NCI-H1694 (cell line): ENCODE measurements around the gene CR1L.
"Not testable (repeated sequence)": the region's sequence is repeated elsewhere in the genome, so short reads cannot be mapped to it uniquely, and the experiment has no call there.

ENCODE experiments used
- DNase-seq: peaks from one replicate; lab custom pipeline; 2025; lab: John Stamatoyannopoulos, UW

CR1L gene

GRCh38 chr1:207682872-207683434 is 38.0 kb downstream of the CR1L start:
- DNase-seq: not testable (repeated sequence)

DNA sequence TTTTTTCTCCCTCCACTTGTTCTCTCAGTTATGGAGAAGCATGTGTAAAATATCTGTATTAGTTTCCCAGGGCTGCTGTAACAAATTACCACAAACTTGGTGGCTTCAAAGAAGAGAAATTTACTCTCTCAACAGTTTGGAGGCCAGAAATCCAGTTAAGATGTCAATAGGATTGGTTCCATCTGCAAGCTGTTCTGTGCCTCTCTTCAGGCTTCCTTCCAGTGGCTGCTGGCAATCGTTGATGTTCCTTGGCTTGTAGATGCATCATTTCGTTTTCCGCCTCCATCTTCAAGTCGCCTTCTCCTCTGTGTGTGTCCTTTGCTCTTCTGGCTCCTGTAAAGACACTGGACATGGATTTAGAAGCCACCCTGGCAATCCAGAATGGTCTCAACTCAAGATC is 45.6 kb downstream of the CR1L start:
- DNase-seq: not testable (repeated sequence)

- no peak for DNase-seq
Measured at GRCh38 chr1:207691010-207691409, 46.1 kb downstream of the CR1L start.

DNA sequence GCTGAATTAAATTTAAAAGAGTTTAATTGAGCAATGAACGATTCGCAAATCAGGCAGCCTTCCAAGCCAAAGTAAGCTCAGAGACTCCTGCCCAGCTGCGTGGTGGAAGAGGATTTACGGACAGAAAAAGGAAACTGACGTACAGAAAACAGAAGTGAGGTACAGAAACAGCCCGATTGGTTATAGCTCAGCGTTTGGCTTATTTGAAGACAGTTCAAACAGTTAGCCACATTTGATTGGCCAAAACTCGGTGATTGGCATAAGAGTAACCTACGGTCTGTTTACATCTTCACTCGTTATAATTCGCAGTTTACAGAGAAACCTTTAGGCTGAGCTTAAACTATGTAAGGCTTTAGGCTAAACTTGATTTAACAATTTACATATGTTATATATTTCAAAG is 46.9 kb downstream of the CR1L start:
- DNase-seq: no peak

DNA sequence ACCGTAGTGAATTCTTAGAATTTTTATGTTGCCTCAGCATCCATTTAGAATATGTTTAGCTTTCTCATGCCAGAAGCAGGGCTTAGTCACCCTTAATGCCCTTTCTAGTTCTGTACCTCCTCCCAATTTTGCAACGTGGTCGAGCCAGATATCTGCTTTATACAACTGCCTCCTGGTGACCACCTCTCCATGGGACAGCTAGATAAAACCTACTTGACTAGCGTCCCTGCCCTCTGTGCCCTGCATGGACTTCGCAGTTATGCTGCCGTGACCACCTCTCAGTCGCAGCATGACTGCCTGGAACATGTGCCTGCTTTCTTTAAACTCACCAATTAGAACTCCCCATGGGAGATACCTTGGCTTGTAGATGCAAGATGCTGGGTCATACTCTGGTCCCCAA is 47.4 kb downstream of the CR1L start:
- DNase-seq: not testable (repeated sequence)

DNA sequence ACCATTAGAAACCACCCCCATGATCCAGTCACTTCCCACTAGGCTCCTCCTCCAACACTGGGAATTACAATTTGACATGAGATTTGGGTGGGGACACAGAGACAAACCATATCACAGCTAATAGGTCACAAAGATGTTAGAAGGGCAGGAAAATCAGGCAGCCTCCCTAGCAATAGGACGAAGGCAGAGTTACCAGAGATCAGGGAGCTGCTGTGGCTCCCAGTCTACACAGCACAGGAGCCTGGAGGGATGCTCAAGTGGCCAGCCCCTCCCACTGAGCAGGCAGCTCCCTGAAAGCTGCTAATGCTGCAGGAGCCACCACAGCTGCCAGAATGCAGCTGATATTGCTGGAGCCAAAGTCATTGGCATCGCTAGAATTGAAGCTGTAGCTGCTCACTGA is 51.0 kb downstream of the CR1L start:
- DNase-seq: no peak

DNA sequence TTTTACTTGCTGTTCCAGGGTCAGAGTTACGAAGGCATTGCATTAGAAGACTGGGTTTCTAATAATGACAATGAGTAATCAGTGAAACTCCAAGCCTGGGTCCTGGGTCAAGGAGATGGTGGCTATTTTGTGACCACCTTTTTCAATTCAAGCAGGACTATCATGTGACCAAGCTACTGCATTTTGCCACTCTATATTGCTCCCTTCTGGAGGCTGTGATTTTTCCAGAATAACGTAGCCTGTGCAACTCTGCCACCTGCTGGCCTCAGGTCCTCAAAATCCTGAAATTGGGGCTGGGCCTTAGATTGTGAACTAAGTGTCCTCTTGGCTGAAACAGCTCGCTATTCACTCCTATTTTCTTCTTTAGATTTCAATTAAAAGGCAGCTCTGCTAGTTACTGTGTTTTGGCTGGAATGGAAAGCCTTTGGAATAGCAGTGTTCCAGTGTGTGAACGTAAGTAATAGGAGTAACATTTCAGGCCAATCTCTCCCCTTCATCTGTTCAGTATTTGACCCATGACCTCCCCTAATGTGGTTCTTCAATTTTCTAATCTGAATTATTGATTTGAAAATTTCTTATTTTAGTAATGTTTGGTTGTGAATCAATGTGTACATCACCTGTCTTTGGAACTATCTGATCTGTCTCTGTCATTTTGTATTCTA is 54.0 kb downstream of the CR1L start:
- DNase-seq: peak; percentile 54

DNA sequence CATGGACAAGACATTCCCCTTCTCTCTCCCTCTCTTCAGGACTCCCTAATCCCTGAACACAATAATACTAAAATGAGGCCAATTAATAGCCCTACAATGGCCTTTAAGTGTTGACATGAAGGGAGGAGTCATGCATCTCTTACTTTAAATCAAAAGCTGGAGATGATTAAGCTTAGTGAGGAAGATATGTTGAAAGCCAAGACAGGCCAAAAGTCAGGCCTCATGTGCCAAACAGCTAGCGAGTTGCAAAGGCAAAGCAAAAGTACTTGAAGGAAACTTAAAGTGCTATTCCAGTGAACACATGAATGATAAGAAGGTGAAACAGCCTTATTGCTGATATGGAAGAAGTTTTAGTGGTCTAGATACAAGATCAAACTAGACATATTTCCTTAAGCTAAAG is 57.4 kb downstream of the CR1L start:
- DNase-seq: no peak

- no peak for DNase-seq
Measured at GRCh38 chr1:207703712-207704111, 58.8 kb downstream of the CR1L start.

GRCh38 chr1:207708004-207708403 is 63.1 kb downstream of the CR1L start:
- DNase-seq: not testable (repeated sequence)

GRCh38 chr1:207711285-207711684 is 66.4 kb downstream of the CR1L start:
- no peak for DNase-seq

DNA sequence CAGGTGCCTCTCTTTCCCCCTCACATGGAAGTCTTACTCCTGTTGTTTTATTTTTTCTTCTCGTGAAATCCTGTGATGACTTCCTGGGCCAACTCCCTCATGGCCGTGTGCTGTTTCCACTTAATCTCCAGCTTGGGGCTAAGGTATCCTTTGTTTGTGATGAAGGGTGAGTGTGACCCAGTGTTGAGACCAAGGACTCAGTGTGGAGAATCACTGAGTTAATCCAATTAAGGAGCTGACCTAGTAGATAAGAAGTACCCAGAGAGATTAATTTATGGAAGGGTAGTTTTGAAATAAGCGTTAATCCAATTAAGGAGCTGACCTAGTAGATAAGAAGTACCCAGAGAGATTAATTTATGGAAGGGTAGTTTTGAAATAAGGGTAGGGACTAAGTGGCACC is 67.8 kb downstream of the CR1L start:
- not testable (repeated sequence) for DNase-seq

GRCh38 chr1:207713529-207713928 is 68.6 kb downstream of the CR1L start:
- DNase-seq: no peak

- no peak for DNase-seq
Measured at GRCh38 chr1:207719234-207719633, 74.3 kb downstream of the CR1L start.

- DNase-seq: not testable (repeated sequence)
Measured at GRCh38 chr1:207728200-207728858, 83.4 kb downstream of the CR1L start.

- not testable (repeated sequence) for DNase-seq
Measured at GRCh38 chr1:207737503-207738157, 92.7 kb downstream of the CR1L start.

- DNase-seq: not testable (repeated sequence)
Measured at GRCh38 chr1:207738158-207738659, 93.3 kb downstream of the CR1L start.

GRCh38 chr1:207740207-207740606 is 95.3 kb downstream of the CR1L start:
- DNase-seq: no peak

- no peak for DNase-seq
Measured at GRCh38 chr1:207742850-207743555, 98.1 kb downstream of the CR1L start.

- no peak for DNase-seq
Measured at GRCh38 chr1:207744000-207744534, 99.1 kb downstream of the CR1L start.

- DNase-seq: no peak
Measured at GRCh38 chr1:207745285-207745684, 100.4 kb downstream of the CR1L start.
